ENCODE data around the gene PIM3. TPM values are rescaled to one million over a fixed set of nuclear protein-coding genes. Genes with fewer than 3 reads are reported as not detected.
"Not testable (repeated sequence)": the region's sequence is repeated elsewhere in the genome, so short reads cannot be mapped to it uniquely, and the experiment has no call there.

PIM3 gene
- total and polyA plus RNA-seq, 9 donors = 13.6 to 21.6 (median 15.6) TPM

GRCh38 chr22:49943405-49943765 is 17.2 kb upstream of the PIM3 start:
- Histone ChIP-seq H3K9me3 (replicated peaks; ENCODE audit: control insufficient read depth, low read depth, low read length) (no peaks in the 10 kb centered on the region), H3K4me1 (ENCODE audit: control insufficient read depth, insufficient read depth, low read length) (peaks cover 14% of the 10 kb centered on the region), H3K4me3 (ENCODE audit: low read length) (no peak overlapping the region), H3K36me3 (ENCODE audit: control insufficient read depth, insufficient read depth, low read length) (no peaks in the 10 kb centered on the region), H3K27me3 (ENCODE audit: control insufficient read depth, insufficient read depth, low read length) (no peaks in the 10 kb centered on the region), H3K27ac (ENCODE audit: low read length) (no peak overlapping the region)
- no peak for DNase-seq
- WGBS (ENCODE audit: insufficient coverage) = 59% methylated on average over 9 of the region's 11 CpGs

DNA sequence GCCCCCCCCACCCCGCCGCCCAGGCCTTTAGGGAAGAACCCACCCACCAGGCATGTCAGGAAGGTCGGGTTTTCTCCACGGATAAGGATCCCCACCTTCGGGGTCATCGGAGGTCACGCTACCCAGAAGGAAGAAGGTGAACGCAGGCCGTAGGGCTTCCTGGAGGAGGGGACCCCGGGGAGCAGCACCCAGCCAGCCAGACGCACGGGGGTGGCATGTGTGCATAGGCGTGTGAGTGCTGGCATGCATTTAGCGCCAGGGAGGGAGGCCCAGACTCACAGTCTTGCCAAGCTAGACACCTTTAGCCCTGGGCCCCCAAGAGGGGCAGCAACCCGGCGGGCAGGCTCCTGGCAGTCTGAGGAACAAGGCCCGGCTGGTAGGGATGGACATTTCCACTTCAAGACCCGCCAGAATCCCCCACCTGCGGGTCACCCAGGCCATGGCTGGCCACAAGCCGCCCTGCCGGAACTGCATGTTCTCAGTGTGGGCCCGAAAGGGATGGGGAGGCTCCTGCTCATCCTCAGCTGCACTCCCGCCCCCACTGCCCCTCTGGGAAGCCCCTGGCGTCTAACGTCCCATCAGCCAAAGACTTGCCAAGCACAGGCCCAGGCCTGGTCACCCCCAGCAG is 16.7 kb upstream of the PIM3 start:
- Histone ChIP-seq H3K4me1 (ENCODE audit: control insufficient read depth, insufficient read depth, low read length) (peaks cover 15% of the 10 kb centered on the region), H3K9me3 (replicated peaks; ENCODE audit: control insufficient read depth, low read depth, low read length) (no peaks in the 10 kb centered on the region), H3K4me3 (ENCODE audit: low read length) (no peak overlapping the region), H3K27ac (ENCODE audit: low read length) (no peak overlapping the region), H3K36me3 (ENCODE audit: control insufficient read depth, insufficient read depth, low read length) (no peaks in the 10 kb centered on the region), H3K27me3 (ENCODE audit: control insufficient read depth, insufficient read depth, low read length) (no peaks in the 10 kb centered on the region)
- 77% methylated on average over 23 of the region's 25 CpGs for WGBS (ENCODE audit: insufficient coverage)
- DNase-seq = no peak

DNA sequence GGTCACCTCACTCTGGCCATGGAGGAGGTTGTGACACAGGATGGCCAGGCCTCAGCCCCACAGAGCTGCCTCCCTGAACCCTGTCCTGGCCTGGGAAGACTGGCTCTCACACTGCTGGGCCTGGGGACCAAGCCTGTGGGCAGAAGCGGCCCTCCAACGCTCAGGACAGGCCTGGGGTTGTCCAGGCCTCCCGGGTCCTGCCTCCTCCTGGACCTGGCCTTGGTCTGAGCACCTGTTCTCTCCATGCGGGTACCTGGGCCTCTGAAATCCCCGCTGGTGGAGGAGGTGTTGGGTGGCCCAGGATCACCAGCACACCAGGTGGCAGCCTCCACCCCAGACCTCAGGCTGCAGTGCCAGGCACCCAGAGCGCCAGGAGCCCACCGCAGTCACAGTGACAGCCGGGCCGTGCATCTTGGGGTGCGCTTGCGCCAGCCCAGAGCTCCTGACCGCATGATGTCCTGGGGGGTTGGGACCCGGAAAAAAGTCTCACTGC is 16.1 kb upstream of the PIM3 start:
- Histone ChIP-seq H3K4me1 (ENCODE audit: control insufficient read depth, insufficient read depth, low read length) (peaks cover 19% of the 10 kb centered on the region), H3K9me3 (replicated peaks; ENCODE audit: control insufficient read depth, low read depth, low read length) (no peaks in the 10 kb centered on the region), H3K27ac (ENCODE audit: low read length) (no peak overlapping the region), H3K27me3 (ENCODE audit: control insufficient read depth, insufficient read depth, low read length) (no peaks in the 10 kb centered on the region), H3K36me3 (ENCODE audit: control insufficient read depth, insufficient read depth, low read length) (no peaks in the 10 kb centered on the region), H3K4me3 (ENCODE audit: low read length) (no peak overlapping the region)
- DNase-seq = no peak
- WGBS (ENCODE audit: insufficient coverage) = 86% methylated on average over 10 of the region's 13 CpGs

GRCh38 chr22:49945042-49945794 is 15.4 kb upstream of the PIM3 start:
- H3K27me3 ChIP-seq (ENCODE audit: control insufficient read depth, insufficient read depth, low read length); H3K27ac ChIP-seq (ENCODE audit: low read length); H3K4me3 ChIP-seq (ENCODE audit: low read length); H3K9me3 ChIP-seq (replicated peaks; ENCODE audit: control insufficient read depth, low read depth, low read length); DNase-seq; H3K36me3 ChIP-seq (ENCODE audit: control insufficient read depth, insufficient read depth, low read length): not testable (repeated sequence)
- peaks cover 19% of the 10 kb centered on the region for H3K4me1 ChIP-seq (ENCODE audit: control insufficient read depth, insufficient read depth, low read length)
- WGBS (ENCODE audit: insufficient coverage) = 82% methylated on average over 6 of the region's 17 CpGs

DNA sequence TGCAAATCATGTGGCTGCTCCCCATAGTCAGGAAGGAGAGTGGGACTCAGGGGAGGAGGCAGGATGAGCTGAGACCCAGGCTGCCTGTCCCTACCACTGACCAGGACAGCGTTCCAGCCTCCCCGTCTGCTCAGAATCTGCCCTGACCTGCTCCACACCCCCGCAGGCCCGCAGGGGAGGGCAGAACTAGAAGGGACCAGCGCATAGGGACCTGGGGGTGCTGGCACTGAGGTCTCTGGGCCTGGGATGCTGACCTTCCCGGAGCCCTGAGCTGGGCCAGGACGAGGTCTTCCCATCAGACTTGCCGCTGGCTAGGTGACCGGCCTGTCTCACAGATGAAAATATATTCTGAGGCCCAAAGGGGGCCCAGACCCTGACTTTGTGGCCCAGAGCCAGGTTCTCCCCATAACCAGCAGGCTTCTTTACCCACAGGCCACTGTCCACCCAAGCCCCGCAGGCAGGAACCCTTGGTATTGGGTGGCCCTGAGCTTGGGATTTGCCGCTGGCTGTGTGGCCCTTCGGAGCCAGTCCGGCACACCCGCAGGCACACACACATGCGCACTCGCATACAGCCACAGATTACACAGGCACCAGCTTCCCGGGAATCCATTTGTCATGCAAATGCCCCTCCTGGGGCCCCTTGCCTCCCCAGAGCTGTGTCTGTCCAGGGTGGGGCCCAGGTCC is 13.8 kb upstream of the PIM3 start:
- 73% methylated on average over 17 of the region's 17 CpGs for whole genome bisulfite sequencing (ENCODE audit: insufficient coverage)
- Histone ChIP-seq H3K4me1 (ENCODE audit: control insufficient read depth, insufficient read depth, low read length) (peaks cover 22% of the 10 kb centered on the region), H3K4me3 (ENCODE audit: low read length) (no peak overlapping the region), H3K36me3 (ENCODE audit: control insufficient read depth, insufficient read depth, low read length) (no peaks in the 10 kb centered on the region), H3K27ac (ENCODE audit: low read length) (no peak overlapping the region), H3K9me3 (replicated peaks; ENCODE audit: control insufficient read depth, low read depth, low read length) (no peaks in the 10 kb centered on the region), H3K27me3 (ENCODE audit: control insufficient read depth, insufficient read depth, low read length) (no peaks in the 10 kb centered on the region)
- DNase-seq = no peak

GRCh38 chr22:49947296-49947622 is 13.3 kb upstream of the PIM3 start:
- WGBS (ENCODE audit: insufficient coverage) = 53% methylated on average over 5 of the region's 6 CpGs
- DNase-seq = no peak
- H3K4me3 ChIP-seq (ENCODE audit: low read length) = no peak overlapping the region
- H3K9me3 ChIP-seq (replicated peaks; ENCODE audit: control insufficient read depth, low read depth, low read length) = no peaks in the 10 kb centered on the region
- H3K4me1 ChIP-seq (ENCODE audit: control insufficient read depth, insufficient read depth, low read length) = peaks cover 27% of the 10 kb centered on the region
- H3K27ac ChIP-seq (ENCODE audit: low read length) = no peak overlapping the region
- no peaks in the 10 kb centered on the region for H3K36me3 ChIP-seq (ENCODE audit: control insufficient read depth, insufficient read depth, low read length)
- no peaks in the 10 kb centered on the region for H3K27me3 ChIP-seq (ENCODE audit: control insufficient read depth, insufficient read depth, low read length)

- no peak overlapping the region for H3K27ac ChIP-seq (ENCODE audit: low read length)
- no peak overlapping the region for H3K4me3 ChIP-seq (ENCODE audit: low read length)
- no peaks in the 10 kb centered on the region for H3K27me3 ChIP-seq (ENCODE audit: control insufficient read depth, insufficient read depth, low read length)
- H3K9me3 ChIP-seq (replicated peaks; ENCODE audit: control insufficient read depth, low read depth, low read length) = no peaks in the 10 kb centered on the region
- 75% methylated on average over 18 of the region's 23 CpGs for WGBS (ENCODE audit: insufficient coverage)
- no peaks in the 10 kb centered on the region for H3K36me3 ChIP-seq (ENCODE audit: control insufficient read depth, insufficient read depth, low read length)
- peaks cover 38% of the 10 kb centered on the region for H3K4me1 ChIP-seq (ENCODE audit: control insufficient read depth, insufficient read depth, low read length)
- DNase-seq = no peak
These were observed 12.2 kb upstream of the PIM3 start for GRCh38 chr22:49948116-49948957.

GRCh38 chr22:49948958-49949913 is 11.3 kb upstream of the PIM3 start:
- H3K9me3 ChIP-seq (replicated peaks; ENCODE audit: control insufficient read depth, low read depth, low read length) = no peaks in the 10 kb centered on the region
- no peak for DNase-seq
- no peaks in the 10 kb centered on the region for H3K27me3 ChIP-seq (ENCODE audit: control insufficient read depth, insufficient read depth, low read length)
- H3K27ac ChIP-seq (ENCODE audit: low read length) = no peak overlapping the region
- H3K4me1 ChIP-seq (ENCODE audit: control insufficient read depth, insufficient read depth, low read length) = peaks cover 47% of the 10 kb centered on the region
- H3K36me3 ChIP-seq (ENCODE audit: control insufficient read depth, insufficient read depth, low read length) = no peaks in the 10 kb centered on the region
- 73% methylated on average over 39 of the region's 42 CpGs for WGBS (ENCODE audit: insufficient coverage)
- H3K4me3 ChIP-seq (ENCODE audit: low read length) = no peak overlapping the region

DNA sequence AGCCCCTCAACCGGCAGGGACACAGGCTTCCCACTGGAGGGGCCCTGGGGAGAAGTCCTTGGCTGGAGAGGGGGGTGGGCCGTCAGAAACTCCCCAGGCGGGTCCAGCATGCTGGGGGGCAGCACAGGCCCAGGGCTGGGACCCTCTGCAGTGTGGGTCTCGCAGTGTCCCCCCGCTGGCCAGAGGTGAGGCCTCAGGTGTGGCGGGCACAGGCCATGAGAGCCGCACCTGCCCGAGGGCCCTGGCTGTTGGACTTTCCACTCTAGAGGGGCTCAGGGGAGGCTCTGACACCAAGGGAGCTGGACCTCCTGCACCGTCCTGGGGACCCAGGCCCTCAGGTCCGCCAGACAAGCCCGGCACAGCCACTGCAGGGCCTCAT is 10.7 kb upstream of the PIM3 start:
- no peak for DNase-seq
- no peaks in the 10 kb centered on the region for H3K36me3 ChIP-seq (ENCODE audit: control insufficient read depth, insufficient read depth, low read length)
- no peaks in the 10 kb centered on the region for H3K9me3 ChIP-seq (replicated peaks; ENCODE audit: control insufficient read depth, low read depth, low read length)
- H3K4me3 ChIP-seq (ENCODE audit: low read length) = no peak overlapping the region
- peaks cover 53% of the 10 kb centered on the region for H3K4me1 ChIP-seq (ENCODE audit: control insufficient read depth, insufficient read depth, low read length)
- WGBS (ENCODE audit: insufficient coverage) = 76% methylated on average over 9 of the region's 11 CpGs
- no peak overlapping the region for H3K27ac ChIP-seq (ENCODE audit: low read length)
- no peaks in the 10 kb centered on the region for H3K27me3 ChIP-seq (ENCODE audit: control insufficient read depth, insufficient read depth, low read length)
